HG02938 (cell line): ENCODE data around the gene SLC5A9.

Experiments used
- ATAC-seq: cut with Tn5 transposase; IDR thresholded peaks from one replicate; pipeline ENCODE4 v1.9.1; 2021; ENCODE audit warnings: mild to moderate bottlenecking, moderate library complexity; ENCODE audit not compliant: unreplicated experiment

SLC5A9 gene

DNA sequence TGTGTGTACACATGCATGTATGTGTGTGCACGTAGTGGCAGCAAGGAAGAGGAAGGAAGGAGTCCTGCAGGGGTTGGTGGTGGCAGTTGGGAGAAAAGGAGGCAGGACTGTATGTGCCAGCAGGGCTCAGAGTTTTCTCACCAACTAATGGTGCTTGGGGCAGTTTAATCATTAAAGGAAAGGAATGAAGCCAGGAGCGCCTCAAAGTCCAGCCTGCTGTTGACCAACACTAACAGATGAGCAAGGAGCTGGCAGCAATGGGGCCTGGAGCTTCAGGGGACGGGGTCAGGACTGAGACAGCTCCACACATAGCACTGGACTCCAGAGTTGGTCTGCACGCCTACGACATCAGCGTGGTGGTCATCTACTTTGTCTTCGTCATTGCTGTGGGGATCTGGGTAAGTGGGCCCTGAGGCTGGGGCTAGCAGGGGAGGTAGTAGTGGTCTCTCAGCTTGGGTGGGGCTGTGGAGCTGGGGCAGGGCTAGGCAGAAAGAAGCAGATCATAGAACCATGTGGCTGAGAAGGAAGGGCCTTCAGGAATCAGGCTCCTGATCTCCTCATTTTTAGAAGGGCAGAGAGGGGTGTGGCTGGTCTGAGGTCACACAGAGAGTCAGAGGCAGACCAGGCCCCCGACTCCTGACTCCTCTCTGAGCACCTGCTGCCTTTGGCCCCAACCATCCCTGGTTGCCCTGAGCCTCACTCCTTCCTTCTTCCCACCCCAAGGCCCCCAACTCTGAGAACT is at the start of gene SLC5A9:
SLC5A9 (plus strand) TSS at position 216 of the 742 bp plus-strand sequence; CDS start at position 237, 21 bp downstream.
- no peak for ATAC-seq

GRCh38 chr1:48175116-48175515 is 47.4 kb upstream of the SLC5A9 start:
- ATAC-seq = no peak

DNA sequence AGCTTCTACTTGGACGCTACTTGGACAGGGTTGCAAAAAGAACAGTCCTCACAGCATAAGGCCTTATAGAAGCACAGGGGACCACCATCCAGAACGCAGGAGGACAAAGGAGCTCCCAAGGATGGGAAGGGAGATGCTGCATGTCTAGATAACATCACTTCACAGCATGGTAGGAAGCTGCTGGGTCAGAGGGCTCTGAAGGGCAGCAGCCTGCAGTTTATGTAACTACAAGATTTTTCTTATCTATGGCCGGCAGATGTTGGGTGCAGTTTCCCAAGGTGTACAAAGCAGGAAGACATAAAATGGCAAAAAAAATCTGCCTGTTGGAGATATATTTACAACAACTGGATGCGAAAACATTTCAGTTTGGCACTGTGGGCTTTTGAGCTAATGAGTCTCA is 45.3 kb upstream of the SLC5A9 start:
- no peak for ATAC-seq

- peak; percentile 18 for ATAC-seq
Measured at GRCh38 chr1:48181669-48182367, 40.7 kb upstream of the SLC5A9 start.

GRCh38 chr1:48182439-48182838 is 40.1 kb upstream of the SLC5A9 start:
- ATAC-seq = peak; percentile 79

DNA sequence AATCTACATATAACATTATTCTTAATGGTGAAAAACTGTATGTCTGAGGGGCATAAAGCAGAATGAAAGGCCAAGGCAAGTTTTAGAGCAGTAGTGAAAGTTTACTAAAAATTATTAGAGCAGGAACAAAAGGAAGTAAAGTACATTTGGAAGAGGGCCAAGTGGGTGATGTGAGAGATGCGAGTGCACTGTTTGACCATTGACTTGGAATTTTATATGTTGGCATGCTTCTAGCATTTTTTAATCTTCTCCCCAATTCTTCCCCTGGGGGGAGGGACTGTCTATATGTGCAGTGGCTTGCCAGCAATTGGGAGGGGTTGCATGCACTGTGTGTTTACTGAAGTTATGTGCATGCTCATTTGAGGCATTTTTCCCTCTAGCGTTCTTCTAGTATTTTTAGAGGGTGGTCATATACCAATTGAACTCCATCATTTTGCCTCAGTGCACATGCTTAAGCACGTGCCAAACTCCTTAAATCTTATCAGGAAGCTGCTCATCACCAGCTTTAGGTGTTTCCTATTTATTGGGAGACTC is 36.1 kb upstream of the SLC5A9 start:
- no peak for ATAC-seq

DNA sequence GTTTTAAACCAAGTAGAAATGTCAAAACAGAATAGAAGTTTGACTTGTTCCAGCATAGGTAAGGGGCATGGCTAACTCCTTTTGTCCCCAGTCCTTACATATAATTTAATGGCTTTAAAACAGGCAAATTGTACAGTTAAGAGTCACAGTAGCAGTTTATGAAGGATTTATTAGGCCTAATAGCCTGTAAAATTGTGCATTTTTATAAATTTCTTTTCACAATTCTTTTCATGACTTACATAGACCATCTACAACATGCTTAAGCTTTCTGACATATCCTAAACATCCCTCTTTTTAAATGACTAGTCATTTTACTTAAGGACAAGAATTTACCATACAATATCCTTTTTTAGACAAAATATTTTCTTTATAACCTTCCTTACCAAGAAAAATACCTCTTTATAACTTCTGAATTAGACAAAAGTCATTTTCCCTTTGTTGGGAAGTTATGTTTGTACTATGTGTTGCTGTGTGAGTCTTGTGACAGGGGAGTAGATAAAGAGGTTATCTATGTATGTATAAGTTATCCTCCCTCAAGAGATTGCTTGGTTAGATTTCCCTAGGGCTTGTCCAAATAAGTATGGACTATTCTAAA is 34.5 kb upstream of the SLC5A9 start:
- ATAC-seq = no peak

DNA sequence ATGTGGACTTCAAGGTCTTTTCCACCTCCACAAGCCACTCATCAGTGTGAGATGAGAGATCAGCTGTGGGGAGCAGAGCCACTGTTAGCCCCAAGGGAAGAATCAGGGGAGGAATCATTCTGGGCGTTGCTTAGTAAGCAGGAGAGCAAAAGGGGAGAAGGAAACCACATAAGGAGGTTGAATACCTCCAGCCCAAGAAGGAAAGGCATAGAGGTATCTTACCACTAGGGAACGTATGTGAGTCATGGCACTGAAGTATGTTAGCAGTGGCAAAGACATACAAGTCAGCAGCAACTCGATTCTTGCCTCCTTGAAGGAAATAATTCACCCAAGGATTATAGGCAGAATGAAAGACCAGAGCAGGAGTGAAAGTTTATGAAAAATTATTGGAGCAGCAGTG is 31.6 kb upstream of the SLC5A9 start:
- ATAC-seq = no peak

- ATAC-seq = no peak
Measured at GRCh38 chr1:48194801-48195200, 27.7 kb upstream of the SLC5A9 start.

GRCh38 chr1:48196237-48196636 is 26.3 kb upstream of the SLC5A9 start:
- ATAC-seq = no peak

DNA sequence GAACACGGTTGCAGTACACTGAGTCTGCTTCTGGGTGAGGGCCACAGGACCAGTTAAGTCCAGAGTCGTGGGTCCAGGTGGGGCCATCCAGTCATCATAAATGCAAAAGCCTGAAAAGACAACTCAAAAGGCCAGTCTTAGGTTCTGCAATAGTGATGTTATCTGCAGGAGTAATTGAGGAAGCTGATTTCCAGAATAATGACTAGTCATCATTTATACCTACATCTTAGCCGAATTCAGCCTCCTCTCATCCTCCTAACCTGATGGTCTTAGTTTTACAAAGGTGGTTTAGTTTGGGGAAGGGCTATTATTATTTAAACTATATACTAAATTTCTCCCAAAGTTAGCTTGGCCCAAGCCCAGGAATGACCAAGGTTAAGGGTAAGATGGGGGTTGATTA is 23.5 kb upstream of the SLC5A9 start:
- no peak for ATAC-seq

- ATAC-seq = no peak
Measured at GRCh38 chr1:48200166-48200900, 22.2 kb upstream of the SLC5A9 start.

DNA sequence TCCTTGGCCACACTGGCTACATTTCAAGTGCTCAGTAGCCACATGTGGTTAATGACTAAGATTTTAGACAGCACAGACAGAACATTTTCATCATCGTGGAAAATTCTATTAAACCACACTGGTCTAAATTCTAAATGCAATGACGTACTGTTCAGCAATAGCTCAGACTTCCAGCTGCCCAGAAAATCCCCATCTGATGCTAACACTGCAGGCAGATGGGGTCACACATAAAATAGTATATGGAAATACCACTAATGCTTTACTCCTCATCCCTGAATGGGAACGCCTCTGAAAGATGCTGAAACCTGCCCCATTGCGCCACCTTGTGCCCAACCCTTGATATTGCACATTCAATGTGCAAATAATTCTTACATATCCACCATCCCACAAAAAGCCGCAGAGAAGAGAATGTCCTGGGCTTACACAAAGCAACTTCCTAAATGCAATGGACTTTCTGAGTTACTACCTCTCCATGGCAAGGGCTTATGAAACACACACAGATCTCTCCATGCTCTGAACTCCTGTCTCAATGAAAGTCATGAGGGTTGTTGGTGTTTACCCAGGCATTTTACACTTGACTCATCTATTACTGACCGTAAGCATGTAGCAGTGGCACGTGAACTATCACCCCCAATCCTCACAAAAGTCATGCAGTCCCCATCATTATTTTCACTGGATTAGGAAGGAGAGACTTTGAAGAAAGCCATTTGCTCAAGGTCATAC is 20.3 kb upstream of the SLC5A9 start:
- ATAC-seq = no peak

DNA sequence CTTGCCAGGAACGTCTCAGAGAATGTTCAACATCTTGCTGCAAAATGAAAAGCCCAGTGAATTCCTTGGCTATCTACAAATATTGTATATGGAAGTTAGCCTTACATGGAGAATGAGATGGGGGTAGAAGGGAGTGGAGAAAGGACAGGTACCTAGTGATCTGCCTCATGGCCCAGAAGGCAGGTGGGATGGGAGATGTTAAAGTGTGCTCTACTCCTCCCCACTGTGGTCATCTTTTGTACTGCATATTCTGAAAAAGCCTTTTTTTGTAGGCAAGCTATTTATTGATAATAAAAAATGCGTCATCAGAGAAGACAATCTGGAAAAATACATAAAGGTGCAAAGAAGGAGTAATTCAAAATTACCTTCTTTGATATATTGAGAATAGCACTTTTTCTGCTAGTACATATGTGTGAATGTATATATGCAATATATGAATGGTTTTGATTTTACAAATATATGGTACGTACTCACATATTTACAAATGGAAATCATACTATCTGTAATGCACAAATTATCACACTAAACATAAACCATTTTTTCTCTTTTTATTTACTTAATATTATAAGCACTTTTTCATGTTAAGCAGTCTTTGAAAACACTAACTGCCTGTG is 19.1 kb upstream of the SLC5A9 start:
- no peak for ATAC-seq

DNA sequence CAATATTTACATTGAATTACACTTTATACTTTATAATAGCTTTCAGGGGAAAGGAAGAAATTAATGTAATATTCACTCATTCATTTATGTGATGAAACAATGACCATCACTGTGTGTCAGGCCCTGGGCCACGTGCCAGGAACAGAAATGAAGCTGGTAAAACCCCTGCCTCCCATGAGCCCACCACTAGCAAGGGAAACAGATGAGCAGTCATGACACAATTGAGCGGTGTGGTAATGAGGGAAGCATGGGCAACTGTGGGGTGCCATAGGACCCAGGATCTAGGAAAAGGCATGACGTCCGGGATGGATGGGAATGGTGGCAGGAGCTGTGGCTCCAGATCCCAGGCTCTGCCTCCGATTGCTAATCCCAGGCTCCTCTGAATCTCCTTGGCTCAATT is 17.0 kb upstream of the SLC5A9 start:
- ATAC-seq = no peak

DNA sequence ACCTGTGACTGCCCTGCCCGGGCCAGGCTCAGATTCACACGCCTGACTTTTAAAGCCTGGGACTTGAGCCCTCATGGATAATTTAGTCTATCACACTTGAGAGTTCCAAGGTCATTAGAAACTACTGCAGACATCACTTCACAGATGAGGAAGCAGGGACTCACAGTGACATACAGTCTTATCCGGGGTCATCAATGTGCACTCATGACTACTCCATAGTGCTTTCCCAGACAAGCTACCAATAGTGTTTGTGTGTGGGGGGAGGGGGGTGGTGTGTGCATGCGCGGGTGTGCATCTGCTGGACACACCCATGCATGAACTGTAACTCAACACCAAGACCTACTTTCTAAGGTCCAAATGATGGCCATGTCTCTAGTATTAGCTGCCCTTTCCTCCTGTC is 16.1 kb upstream of the SLC5A9 start:
- ATAC-seq = no peak

DNA sequence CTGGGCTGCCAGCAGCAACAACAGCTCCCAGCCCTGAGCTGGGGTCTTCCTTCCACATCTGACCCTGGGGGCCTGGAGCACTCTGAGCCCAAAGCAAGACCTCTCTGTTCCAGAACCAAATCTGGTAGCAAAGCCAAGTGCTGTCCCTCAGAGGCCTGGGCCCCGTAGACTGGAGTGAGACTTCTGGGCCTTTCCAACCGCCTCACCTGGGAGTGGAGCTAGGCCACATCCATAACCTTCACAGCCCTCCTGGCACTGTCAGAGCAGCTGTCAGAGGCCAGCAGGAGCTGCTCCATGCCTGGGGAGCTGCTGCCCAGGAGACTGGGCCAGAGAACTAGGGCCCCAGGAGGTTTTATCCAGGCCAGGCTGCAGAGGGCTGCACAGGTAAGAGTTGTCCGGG is 15.4 kb upstream of the SLC5A9 start:
- no peak for ATAC-seq

DNA sequence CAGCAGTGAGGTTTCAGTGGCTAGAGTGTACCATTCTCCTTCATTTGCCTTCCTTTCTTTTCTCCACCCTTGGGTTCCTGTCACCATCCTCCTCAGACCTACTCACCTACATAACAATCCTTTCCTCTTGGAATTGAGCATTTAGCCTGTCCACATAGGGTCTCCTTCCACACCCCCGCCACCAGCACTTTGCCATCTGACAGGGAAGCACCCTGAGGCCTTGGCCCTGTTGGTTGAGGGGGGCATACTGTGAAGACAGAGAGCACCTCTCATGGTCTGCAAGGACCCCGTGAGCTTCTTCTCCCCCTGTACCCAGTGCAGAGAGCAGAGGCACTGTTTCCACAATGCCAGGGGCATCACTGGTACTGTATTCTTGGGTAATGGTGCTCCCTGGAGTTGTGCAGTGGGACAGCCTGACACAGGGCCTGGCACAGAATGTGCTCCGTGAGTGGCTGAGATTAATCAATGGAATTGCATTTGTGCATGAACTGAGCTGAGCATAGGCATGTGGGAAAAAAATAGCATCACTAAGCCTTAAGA is 14.9 kb upstream of the SLC5A9 start:
- no peak for ATAC-seq

GRCh38 chr1:48208251-48208650 is 14.3 kb upstream of the SLC5A9 start:
- ATAC-seq = no peak

DNA sequence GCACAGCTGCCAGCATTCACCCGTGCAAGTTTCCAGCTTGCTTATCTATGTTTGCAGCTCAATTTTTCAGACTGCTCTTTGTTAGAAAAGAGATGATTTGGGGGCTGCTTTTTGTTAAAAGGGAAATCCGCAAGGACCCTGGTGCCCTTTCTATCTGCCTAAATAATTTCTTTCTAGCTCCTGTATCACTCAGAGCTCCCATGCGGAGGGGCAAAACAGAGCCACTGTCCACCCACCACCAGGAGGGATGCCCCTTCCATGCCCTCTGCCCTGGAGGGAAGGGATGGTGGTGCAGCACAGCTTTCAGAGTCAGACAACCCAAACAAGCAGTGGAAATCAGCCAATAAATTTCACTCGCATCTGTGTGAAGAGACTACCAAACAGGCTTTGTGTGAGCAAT is 13.9 kb upstream of the SLC5A9 start:
- ATAC-seq = no peak
